Ramos (cell line): ENCODE results near the gene TBC1D16.

Source experiments
- in situ Hi-C: fragments of 300-500 bp; cut with MboI; formaldehyde crosslinking; loops from one replicate; pipeline ENCODE4 v1.14.3; 2022; ENCODE audit warnings: low sequenced_read_pairs; ENCODE audit not compliant: unreplicated experiment

TBC1D16 gene

DNA sequence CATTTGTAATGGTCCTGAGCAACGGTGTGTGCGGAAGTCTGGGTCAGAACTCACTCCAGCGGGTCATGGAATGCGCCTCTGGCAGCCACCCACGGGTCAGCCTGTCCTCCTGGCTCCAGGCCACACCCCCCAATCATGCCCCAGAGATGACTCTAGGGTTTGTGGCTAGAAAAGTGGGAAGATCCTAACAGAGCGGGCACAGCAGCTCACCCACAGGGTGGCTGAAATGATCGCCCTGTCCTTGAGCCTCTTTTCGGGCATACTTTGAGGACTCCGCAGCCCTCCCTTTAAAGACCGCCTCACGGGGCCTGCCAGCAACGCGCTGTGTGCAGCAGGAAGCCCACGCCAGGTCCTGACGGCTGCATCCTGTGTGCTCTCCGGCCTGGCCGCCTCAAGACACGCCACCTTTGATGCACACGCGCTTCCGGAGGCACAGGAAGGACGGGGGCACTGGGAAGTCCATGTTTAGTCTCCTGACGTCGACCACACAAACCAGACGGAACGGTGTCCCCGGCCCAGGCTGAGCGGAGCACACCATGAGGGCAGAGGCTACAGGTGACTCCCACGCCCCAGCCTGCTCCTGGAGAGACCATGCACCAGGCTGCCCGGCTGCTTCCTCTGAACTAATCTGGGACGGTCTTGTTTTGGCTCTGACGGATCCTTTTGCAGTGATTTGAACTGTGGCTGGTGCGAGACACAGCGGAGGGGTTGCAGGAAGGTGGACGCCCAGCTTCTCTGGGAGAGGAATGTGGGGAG, 92.9 kb downstream of the TBC1D16 start:
- in situ Hi-C loops = no loop called here

DNA sequence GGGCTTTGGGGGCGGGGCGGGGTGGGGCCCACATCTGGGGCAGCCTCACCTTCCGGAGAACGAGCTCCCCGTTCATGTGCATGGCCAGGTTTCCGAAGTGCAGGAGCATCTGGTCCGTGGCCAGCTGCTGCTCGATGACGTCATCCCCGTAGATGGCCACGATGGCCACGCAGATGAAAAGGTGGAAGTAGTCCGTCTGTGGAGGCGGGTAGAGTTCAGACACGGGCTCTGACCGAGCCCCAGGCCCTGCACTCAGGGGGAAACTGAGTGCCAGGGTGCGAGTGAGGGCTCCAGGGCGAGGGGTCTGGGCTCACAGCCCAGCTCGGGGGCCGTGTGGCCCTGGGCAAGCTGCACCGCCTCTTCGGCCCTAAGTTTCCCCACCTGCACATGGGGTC, 93.7 kb downstream of the TBC1D16 start:
- in situ Hi-C loops = no loop called here

DNA sequence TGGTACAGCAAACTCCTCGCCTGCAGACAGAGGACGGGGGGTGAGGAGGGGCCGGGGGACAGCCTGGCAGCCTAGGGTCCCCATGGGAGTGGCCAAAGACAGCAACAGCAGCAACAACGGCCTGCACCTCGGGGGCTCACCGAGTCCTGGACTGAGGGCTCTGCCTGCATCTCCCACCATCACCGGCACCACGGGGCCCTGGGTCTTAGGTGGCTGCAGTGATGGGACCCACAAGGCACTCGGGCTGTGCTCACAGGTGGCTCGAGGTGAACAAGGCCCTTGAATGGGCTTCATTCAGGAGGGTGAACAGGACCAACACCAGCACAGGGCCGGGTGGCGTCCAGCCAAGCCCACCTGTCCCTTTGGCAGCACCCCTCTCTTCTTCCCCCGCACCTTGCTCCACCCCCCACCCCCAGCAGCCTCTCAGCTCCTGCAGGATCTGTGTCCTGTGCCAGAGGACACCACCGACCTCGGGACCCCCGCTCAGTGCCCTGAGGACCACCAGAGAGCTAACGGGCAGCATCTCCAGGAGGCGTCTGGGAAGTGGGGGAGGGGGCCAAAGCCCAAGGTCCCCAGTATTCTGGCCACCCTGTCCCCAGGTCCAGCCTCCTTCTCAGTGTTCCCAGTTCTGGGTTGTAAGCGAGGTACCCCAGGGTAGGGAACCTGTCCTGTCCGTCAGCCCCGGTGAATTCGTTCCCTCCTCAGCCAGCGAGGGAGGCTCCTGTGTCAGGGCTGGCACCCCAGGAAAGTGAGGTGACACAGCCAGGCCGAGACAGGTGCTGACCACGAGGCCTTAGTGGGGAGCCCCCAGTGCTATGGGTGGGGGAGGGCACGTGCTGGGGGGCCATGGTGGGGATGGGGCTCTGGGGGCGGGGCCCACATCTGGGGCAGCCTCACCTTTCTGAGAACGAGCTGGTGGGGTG, 94.3 kb downstream of the TBC1D16 start:
- in situ Hi-C loops = no loop called here

DNA sequence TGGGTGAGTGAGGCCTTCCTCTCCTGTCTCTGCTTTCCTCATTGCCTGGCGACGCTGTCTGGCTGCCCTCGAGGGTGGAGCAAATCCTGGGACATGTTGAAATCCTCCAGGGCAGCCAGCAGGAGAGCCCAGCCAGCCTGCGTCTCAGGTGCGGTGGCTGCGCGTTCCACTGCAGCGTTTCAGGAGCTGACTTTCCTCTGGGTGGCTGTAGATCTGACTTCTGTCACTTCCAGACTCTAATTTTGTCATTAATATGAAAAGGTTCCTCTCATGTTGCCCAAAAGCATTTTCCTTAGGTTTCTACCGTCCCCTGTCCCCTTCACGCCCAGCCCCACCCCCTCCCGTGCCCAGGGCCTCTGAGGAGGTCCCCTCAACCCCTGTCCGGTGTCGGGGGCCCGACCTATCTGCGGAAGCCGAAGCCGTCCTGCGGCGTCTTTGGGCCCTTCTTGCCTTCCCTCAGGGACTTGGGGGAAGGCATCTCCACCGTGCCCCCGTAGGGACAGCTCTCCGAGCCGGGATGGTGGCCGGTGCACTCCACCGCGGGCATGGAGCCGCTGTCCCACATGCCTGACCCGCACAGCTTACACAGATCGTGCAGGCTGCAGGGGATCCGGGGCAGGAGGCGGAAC, 95.1 kb downstream of the TBC1D16 start:
- in situ Hi-C loops = no loop called here

DNA sequence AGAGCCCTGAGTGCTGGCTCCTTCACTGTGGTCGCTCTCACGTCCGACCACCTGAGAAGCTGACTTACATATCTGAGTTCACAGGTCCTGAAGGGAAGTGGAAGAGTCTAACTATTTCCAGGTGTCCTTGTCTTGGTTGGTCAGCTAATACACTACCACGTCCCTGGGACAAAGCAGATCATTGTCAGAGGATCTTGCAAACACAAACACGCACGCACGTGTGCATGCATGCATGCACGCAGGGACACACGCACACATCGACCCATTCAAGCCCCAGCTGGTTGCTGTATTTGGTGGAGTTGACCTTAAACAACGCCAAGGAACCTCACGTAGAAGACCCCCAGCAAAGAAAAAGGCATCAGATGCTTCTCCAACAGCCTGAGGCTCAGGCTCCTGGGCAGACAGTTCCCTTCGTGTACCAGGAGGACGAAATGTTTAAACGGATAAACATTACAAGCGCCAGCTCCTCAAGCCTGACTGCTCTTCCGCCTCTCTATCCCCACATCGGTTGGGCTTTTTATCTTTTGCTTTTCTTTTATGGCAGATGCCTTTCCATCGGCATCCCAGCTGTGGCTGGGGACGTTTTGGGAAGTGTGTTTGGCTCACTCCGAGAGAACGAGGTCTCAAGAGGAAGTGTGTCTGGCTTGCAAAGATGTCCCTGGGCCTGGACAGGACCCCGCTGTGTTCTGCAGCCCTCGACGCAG, 95.8 kb downstream of the TBC1D16 start:
- in situ Hi-C loops = no loop called here

DNA sequence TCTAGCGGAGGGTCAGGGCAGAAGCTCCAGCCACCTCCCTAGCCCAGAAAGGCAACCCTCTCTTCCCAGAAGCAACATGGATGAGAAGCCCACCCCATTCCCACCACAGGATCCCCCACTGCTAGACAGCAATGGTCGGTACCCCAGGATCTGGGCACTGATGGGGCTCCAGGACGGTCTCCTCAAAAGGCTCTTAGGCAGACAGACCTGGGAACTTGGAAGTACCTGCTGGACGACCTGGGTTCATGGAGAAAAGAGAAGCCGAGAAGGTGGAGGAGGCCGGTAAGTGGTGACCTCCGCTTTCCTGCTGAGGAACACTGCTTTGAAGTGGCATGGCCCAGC, 96.6 kb downstream of the TBC1D16 start:
- in situ Hi-C loops = no loop called here

DNA sequence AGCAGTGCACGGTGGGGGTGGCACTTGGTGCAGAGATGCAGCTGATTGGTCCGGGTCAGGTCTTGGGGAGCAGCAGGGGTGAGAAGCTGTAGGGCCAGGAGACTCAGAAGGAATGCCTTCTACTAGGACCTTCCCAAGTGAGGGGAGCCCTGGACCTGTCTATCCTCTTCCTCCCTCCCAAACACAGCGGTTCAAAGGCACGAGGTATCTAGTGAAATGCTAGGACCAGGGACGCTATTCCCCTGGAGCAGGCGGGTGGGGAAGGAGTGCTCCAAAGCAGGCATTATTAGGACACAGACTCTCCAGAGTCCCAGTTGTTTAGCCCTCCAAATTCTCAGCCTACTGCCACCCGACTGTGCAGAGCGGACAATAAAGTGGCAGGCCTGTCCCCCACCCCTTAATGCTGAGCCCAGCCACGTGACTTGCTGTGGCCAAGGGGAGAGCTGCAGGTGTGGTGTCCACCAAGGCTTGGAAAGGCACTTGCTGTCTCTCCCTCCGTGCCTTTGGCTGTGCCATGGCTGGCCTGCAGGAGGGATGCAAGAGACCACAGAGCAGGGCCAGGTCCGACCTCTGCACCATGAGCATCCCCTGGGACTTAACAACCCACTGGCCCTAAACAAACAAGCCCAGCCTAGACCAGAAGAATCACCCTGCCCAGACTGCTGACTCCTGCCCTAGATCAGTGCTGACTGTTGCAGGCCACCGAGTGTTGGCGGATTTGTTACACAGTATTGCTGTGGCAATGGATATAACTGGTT, 97.2 kb downstream of the TBC1D16 start:
- in situ Hi-C loops = no loop called here

- in situ Hi-C loops = no loop called here
These were observed 98.0 kb downstream of the TBC1D16 start for GRCh38 chr17:79937391-79938335.

DNA sequence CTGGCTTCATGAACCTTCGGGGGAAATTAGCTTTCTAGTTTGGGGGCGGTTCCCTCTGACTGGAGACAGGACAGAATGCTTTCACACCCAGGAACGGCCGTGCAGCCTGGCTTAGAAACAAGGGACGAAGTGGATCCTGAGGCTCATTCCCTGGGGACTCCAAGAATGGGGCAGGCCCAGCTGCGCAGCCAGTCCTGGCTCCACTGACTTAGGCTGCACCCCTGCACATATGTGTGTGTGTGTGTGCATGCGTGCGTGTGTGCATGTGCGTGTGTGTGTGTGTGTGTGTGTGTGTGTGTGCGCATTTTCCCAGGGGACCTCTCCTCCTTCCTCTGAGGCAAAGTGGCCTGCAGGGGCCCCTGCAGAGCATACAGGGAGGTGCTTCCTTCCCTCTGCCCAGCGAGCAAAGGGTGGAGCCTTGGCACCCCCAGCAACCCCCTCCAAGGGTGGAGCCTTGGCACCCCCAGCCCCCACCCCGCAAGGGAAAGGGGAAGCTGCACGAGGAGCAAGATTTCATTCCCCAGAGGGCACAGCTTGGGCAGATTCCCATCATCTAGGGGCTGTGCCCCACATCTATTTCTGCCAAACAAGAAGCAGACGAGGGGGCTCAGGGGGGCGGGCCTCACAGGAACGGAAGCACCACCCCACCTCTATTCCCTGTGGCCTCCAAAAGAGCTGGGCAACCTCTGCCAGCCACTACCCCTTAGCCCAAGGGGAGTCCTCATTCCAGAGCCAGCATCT, 98.9 kb downstream of the TBC1D16 start:
- in situ Hi-C loops = no loop called here

DNA sequence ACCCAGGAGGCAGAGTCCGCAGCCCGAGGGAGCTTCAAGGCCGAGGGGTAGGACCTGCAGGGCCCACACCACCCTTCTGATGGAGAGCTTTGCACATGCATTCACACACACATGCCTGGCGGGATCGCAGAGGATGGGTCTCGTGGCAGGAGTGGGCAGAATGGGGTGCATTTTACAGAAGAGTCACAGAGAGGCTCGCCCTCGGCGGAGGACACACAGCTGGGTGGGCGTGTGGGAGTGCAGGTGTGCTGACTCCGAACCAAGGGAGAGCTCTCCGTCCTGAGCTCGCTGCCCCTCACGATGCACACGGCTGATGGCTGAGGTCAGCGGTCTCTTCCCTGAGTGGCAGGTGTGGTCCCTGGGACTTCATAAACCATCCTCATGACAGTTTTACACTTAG, 99.6 kb downstream of the TBC1D16 start:
- in situ Hi-C loops = no loop called here

DNA sequence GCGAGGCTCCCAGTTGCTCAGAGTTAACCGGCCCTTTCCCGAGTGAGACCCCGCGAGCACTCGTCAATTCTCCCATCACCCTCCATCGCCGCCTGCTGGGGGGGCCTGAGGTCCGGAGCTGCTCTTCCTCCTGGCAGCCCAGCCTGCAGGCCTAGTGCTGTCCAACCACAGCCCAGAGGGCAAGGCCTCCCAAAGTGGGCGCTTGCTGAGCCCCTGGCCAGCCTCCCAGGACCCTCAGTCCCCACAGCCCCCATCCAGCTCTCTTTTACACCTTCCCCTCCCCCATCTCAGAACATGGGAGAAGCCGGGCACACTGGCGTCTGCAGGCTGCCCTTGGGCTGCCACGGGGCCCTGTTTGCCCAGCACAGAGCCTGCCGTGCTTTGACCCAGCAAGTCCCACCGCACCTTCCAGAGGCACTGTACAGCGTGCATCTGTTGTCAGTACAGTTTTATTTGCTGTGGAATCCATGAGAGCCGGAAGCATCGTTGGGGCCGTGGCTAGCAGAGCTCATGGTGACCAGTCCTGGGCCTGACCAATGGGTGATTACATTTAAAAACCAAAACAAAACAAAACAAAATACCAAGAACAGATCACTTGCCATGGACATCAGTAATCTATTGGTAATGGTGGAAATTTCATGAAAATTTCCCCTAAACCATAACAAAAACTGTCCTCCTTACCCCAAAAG, 100.3 kb downstream of the TBC1D16 start:
- in situ Hi-C loops = no loop called here

- in situ Hi-C loops = no loop called here
These were observed 101.1 kb downstream of the TBC1D16 start for GRCh38 chr17:79934653-79934970.

DNA sequence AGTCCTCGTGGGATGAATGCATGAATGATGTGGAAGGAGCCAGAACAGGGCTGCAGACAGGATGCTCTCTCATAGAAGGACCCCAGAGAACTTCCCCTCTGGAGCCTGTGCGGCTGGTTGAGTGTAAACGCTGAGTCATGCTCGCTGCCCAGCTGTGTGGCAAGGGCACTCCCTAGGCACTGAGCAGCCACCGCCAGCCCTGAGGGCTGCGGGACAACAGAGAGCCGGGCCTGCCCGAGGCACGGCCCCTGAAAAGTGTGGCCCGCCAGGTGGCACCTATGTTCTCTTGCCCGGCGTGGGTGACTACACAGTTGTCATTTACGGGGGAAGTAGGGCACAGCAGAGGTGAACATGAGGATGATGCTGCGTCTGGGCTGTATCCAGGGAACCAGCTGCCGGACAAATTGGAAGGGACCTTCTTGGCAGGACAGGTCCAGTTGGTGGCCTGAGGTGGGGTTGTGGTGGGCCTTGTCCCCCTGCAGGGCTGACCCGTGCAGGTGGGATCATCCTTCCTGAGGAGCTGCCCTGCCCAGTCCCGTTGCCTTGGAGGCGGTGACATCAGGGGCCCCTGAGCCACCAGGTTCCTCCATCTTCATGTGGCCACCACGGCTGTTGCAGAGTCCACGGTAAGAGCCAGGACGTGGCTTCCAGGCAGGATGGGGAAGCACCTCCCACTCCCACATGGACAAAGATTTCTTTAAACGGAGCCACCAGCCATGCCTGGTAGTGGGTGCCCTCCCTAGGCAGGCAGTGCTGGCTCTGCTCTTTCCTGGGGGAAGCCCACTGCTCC, 101.6 kb downstream of the TBC1D16 start:
- in situ Hi-C loops = no loop called here

DNA sequence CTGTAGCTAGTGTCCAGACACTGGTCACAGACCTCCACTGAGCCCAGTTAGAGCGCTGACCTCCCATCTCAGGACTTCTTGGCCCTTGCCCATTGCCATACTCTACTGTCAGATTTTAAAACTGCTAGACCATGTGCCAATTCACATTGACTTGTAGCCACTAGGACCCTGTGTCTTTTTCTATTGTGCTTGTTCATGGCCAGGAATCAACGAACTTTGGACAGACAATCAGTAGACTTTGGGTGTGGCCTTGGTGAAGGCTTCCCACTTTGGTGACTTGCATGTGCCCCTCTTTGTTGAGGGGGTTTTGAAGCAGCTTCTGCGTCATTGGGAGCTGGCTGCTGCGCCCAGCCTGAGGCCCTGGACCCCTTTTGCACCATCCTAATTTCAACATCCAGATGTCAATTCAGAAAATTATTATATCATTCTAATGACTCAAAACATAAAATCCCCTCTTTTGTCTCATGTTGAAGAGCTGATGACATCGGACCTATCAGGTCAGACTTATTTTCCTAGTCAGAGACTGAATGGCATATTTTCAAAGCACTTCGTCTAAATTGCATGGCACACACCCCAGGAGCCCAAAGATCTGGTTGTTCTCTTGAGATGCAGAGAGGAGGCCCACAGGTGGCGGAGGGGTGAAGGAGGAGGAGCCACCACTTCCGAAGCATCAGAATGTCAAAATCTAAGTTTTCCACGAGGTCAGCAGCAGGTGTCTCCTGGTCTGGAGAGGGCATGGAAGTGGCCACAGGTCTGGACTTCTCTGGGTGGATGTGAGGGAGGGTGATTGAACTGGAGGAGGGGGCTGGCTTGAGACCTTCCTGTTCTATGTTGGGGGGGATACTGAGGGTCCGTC, 103.0 kb downstream of the TBC1D16 start:
- in situ Hi-C loops = no loop called here

DNA sequence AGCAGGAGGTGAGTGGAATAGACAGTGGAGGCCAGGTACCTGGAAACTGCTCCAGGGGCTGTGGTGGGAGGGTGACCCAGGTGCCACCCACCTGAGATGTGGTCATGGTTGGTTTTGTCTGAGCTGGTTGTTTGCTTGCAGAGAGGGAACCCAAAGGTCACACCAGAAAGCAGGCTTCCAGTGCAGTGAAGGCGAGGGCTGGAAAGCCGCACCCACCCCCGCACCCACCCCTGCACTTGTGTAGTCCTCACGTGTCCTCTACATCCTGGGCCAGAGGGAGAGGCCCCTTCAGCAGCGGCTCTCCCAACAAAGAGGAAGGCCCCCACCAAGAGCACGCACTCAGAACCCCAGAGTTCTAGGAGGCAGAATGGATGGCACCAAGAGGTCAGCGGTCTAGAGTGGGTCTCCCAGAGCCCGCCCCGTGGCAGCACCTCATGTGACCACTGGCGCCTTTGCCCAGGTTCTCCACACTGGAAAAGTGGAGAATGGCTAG, 103.8 kb downstream of the TBC1D16 start:
- in situ Hi-C loops = no loop called here
